H9 (cell line): ENCODE measurements around the gene CMTM5. TPM values are rescaled to one million over a fixed set of nuclear protein-coding genes. Genes with fewer than 3 reads are reported as not detected.

Experiments
- DNase-seq: peaks from one replicate; pipeline ENCODE4 v3.0.0-alpha.2; 2017
- H2AFZ ChIP-seq: one replicate; pipeline ENCODE4 v1.6.1; 2013; ENCODE audit warnings: mild to moderate bottlenecking, low read length, control low read depth, moderate library complexity
- H2AK5ac ChIP-seq: 2 replicates; pipeline ENCODE4 v1.6.1; 2013; ENCODE audit warnings: low read length, control low read depth, mixed read lengths; ENCODE audit not compliant: insufficient read length
- H2BK120ac ChIP-seq: one replicate; pipeline ENCODE4 v1.6.1; 2013; ENCODE audit warnings: low read depth, mild to moderate bottlenecking, low read length, control low read depth, inconsistent platforms; ENCODE audit not compliant: poor library complexity, severe bottlenecking
- H2BK12ac ChIP-seq: 2 replicates; pipeline ENCODE4 v1.6.1; 2013; ENCODE audit warnings: low read length, control low read depth, mixed read lengths, low read depth; ENCODE audit not compliant: insufficient read length
- H2BK15ac ChIP-seq: 2 replicates; pipeline ENCODE4 v1.6.1; 2013; ENCODE audit warnings: low read depth, low read length, control low read depth
- H2BK20ac ChIP-seq: one replicate; pipeline ENCODE4 v1.6.1; 2013; ENCODE audit warnings: low read depth, mild to moderate bottlenecking, low read length, control low read depth, inconsistent platforms; ENCODE audit not compliant: poor library complexity, severe bottlenecking
- H2BK5ac ChIP-seq: 2 replicates; pipeline ENCODE4 v1.6.1; 2013; ENCODE audit warnings: low read length, control low read depth, mixed read lengths; ENCODE audit not compliant: insufficient read length
- H3K14ac ChIP-seq: 2 replicates; pipeline ENCODE4 v1.6.1; 2013; ENCODE audit warnings: low read length, control low read depth; ENCODE audit not compliant: insufficient read depth
- H3K18ac ChIP-seq: 2 replicates; pipeline ENCODE4 v1.6.1; 2013; ENCODE audit warnings: low read depth, mild to moderate bottlenecking, mixed read lengths, low read length, control low read depth; ENCODE audit not compliant: insufficient read length
- H3K23ac ChIP-seq: 2 replicates; pipeline ENCODE4 v1.6.1; 2013; ENCODE audit warnings: low read length, control low read depth, mixed read lengths, low read depth; ENCODE audit not compliant: insufficient read length
- H3K23me2 ChIP-seq: 2 replicates; pipeline ENCODE4 v1.6.1; 2013; ENCODE audit warnings: low read depth, mild to moderate bottlenecking, mixed read lengths, low read length, control low read depth; ENCODE audit not compliant: insufficient read length, poor library complexity, severe bottlenecking
- H3K27ac ChIP-seq: 2 replicates; pipeline ENCODE4 v1.5.1; 2013; ENCODE audit warnings: low read length, control low read depth, mixed read lengths, low read depth; ENCODE audit not compliant: insufficient read length
- H3K27me3 ChIP-seq: 2 replicates; pipeline ENCODE4 v1.6.1; 2013; ENCODE audit warnings: low read length, control low read depth, inconsistent platforms; ENCODE audit not compliant: insufficient read depth
- H3K4ac ChIP-seq: 2 replicates; pipeline ENCODE4 v1.6.1; 2013; ENCODE audit warnings: low read depth, mild to moderate bottlenecking, control low read depth, inconsistent platforms, low read length, moderate library complexity
- H3K4me1 ChIP-seq: 2 replicates; pipeline ENCODE4 v1.6.1; 2013; ENCODE audit warnings: low read length, control low read depth, inconsistent platforms; ENCODE audit not compliant: insufficient read depth
- H3K4me2 ChIP-seq: 2 replicates; pipeline ENCODE4 v1.6.1; 2013; ENCODE audit warnings: low read length, control low read depth, mixed read lengths; ENCODE audit not compliant: insufficient read length, insufficient read depth
- H3K56ac ChIP-seq: 2 replicates; pipeline ENCODE4 v1.6.1; 2013; ENCODE audit warnings: low read depth, mild to moderate bottlenecking, mixed read lengths, low read length, control low read depth; ENCODE audit not compliant: insufficient read length
- H3K79me1 ChIP-seq: 2 replicates; pipeline ENCODE4 v1.6.1; 2013; ENCODE audit warnings: low read depth, mild to moderate bottlenecking, moderate library complexity, low read length, control low read depth, inconsistent platforms; ENCODE audit not compliant: insufficient read depth, poor library complexity, severe bottlenecking
- H3K79me2 ChIP-seq: 2 replicates; pipeline ENCODE4 v1.6.1; 2013; ENCODE audit warnings: low read length, control low read depth, inconsistent platforms; ENCODE audit not compliant: insufficient read depth
- H3K9ac ChIP-seq: 2 replicates; pipeline ENCODE4 v1.6.1; 2013; ENCODE audit warnings: low read length, control low read depth, mixed read lengths; ENCODE audit not compliant: insufficient read length; ENCODE audit errors: extremely low read depth
- H3K9me3 ChIP-seq: one replicate; pipeline ENCODE4 v1.6.1; 2013; ENCODE audit warnings: low read depth, low read length, inconsistent platforms; ENCODE audit not compliant: control insufficient read depth
- H3T11ph ChIP-seq: one replicate; pipeline ENCODE4 v1.6.1; 2013; ENCODE audit warnings: mild to moderate bottlenecking, low read length, control low read depth, inconsistent platforms
- H4K20me1 ChIP-seq: one replicate; pipeline ENCODE4 v1.6.1; 2013; ENCODE audit not compliant: control insufficient read depth, insufficient read length, insufficient read depth
- H4K5ac ChIP-seq: 2 replicates; pipeline ENCODE4 v1.6.1; 2013; ENCODE audit warnings: low read depth, mild to moderate bottlenecking, mixed read lengths, low read length, control low read depth; ENCODE audit not compliant: insufficient read length
- H4K8ac ChIP-seq: replicated peaks from 2 replicates; pipeline ENCODE4 v1.6.1; 2013; ENCODE audit warnings: low read length, control low read depth, mixed read lengths, low read depth; ENCODE audit not compliant: insufficient read length
- H4K91ac ChIP-seq: 2 replicates; pipeline ENCODE4 v1.6.1; 2013; ENCODE audit warnings: low read depth, mild to moderate bottlenecking, moderate library complexity, mixed read lengths, low read length, control low read depth; ENCODE audit not compliant: insufficient read length
- H3K27ac Mint-ChIP-seq, 3 experiments: 2 replicates in 2 of 3; 3 replicates in 1 of 3; pipeline ENCODE4 v1.8.0; 2020 to 2021; ENCODE audit warnings: mixed read lengths in 3 of 3, mild to moderate bottlenecking in 1 of 3, moderate library complexity in 1 of 3
- H3K27me3 Mint-ChIP-seq: 2 replicates; pipeline ENCODE4 v1.8.0; 2021; ENCODE audit warnings: low read depth, mild to moderate bottlenecking, moderate library complexity, mixed read lengths
- H3K36me3 Mint-ChIP-seq, 3 experiments: 2 replicates in 2 of 3; 3 replicates in 1 of 3; pipeline ENCODE4 v1.8.0; 2020 to 2021; ENCODE audit warnings: low read depth in 3 of 3, mixed read lengths in 3 of 3; ENCODE audit not compliant: insufficient read depth in 1 of 3
- H3K4me1 Mint-ChIP-seq, 2 experiments: 2 replicates each; pipeline ENCODE4 v1.8.0; 2020; ENCODE audit warnings: mixed read lengths in 2 of 2
- H3K4me3 Mint-ChIP-seq, 2 experiments: 2 replicates in 1 of 2; 3 replicates in 1 of 2; pipeline ENCODE4 v1.8.0; 2020 to 2021; ENCODE audit warnings: mild to moderate bottlenecking in 2 of 2, mixed read lengths in 2 of 2, moderate library complexity in 1 of 2
- H3K9me3 Mint-ChIP-seq, 2 experiments: 2 replicates in 1 of 2; 3 replicates in 1 of 2; pipeline ENCODE4 v1.8.0; 2020; ENCODE audit warnings: mild to moderate bottlenecking in 2 of 2, mixed read lengths in 2 of 2, moderate library complexity in 1 of 2
- CTCF ChIP-seq: fragments of 200-600 bp; sonication (generic); conservative IDR thresholded peaks from 3 replicates; pipeline ENCODE4 v1.8.0; 2021; ENCODE audit warnings: antibody characterized with exemption, mild to moderate bottlenecking
- WGBS: extraction: QIAGEN DNeasy Blood & Tissue Kit; methylation state at CpG from one replicate; pipeline ENCODE4 v1.1.7; 2013; ENCODE audit warnings: missing lambda C conversion rate, low lambda C conversion rate, mixed read lengths; ENCODE audit not compliant: insufficient read length; ENCODE audit errors: extremely low coverage; 5-methylcytosine and 5-hydroxymethylcytosine counted together
- total RNA-seq: library from RNA; stranded (reverse); gene quantifications from 2 replicates; pipeline ENCODE4 v1.2.1, GENCODE V29; 2021

The CMTM5 gene
- total RNA-seq, 1 experiment from 2014 or later, result not detected

- TF ChIP-seq CTCF, result no peak
Measured at GRCh38 chr14:23348297-23348655, 28.6 kb upstream of the CMTM5 start.

More at GRCh38 chr14:23348297-23348655, 28.6 kb upstream of the CMTM5 start:
- Histone ChIP-seq H3K14ac (no peak overlapping the region), H4K91ac (no peak overlapping the region), H3K79me1 (no peaks in the 10 kb centered on the region), H3K79me2 (no peaks in the 10 kb centered on the region), H2BK120ac (no peak overlapping the region), H2BK20ac (no peak overlapping the region), H4K20me1 (no peaks in the 10 kb centered on the region), H2AK5ac (no peak overlapping the region), H3K27me3 (no peaks in the 10 kb centered on the region), H4K8ac (no peak overlapping the region), H3K4me1 (peaks cover 2% of the 10 kb centered on the region; the same call in 1 of the 2 replicates), H3K27ac (no peak overlapping the region), H3K4me2 (no peak overlapping the region), H2AFZ (no peak overlapping the region), H2BK15ac (no peak overlapping the region), H3K4ac (no peak overlapping the region), H2BK5ac (no peak overlapping the region), H3K23me2 (peaks cover 5% of the 10 kb centered on the region), H3K18ac (no peak overlapping the region), H3K9ac (no peak overlapping the region), H3K56ac (no peak overlapping the region), H2BK12ac (no peak overlapping the region), H3T11ph (no peak overlapping the region), H3K9me3 (no peaks in the 10 kb centered on the region), H3K23ac (no peak overlapping the region), H4K5ac (no peak overlapping the region)
- H3K27ac Mint-ChIP-seq, result no peak overlapping the region; a peak in 1 of 7 replicates
- H3K27me3 Mint-ChIP-seq, result peaks cover 20% of the 10 kb centered on the region
- peaks cover 18 to 21% of the 10 kb centered on the region in 2 experiments for H3K4me1 Mint-ChIP-seq
- no peak overlapping the region for H3K4me3 Mint-ChIP-seq
- WGBS, result no CpG with 5 or more reads among the region's 6 CpGs
- no peak for DNase-seq
- H3K9me3 Mint-ChIP-seq, result no peaks in the 10 kb centered on the region; a peak in 2 of 5 replicates
- peaks cover 16 to 26% (median 22%) of the 10 kb centered on the region in 3 experiments for H3K36me3 Mint-ChIP-seq
